Activated CD8-positive, alpha-beta memory T cell treated with anti-CD3 and anti-CD28 coated beads, Interleukin-2, amount 50 U/mL, for 24 hours (primary cell): Measurements from ENCODE around the gene TMEM238L.

Experiments used
- DNase-seq: peaks from one replicate; pipeline ENCODE4 v3.0.0-alpha.2; 2020; ENCODE audit errors: extremely low read depth

Gene TMEM238L

DNA sequence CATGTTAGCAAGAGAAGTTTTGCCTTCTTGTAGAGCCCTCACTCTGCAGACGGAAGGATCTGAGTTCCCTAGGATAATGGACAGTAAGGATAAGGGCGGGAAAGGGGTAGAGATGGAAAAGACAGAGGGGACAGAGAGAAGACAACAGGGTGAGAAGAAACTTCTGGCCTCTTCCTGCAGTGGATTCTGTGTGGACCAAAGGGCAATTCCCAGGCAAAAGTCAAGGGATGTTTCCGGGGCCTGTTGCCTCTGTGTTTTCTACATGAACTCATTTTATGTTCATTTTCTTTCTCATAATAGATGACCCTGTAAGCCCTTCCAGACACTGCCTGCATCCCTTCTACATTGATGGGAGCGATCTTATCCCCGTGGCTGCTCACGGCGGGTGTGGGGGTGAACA lies 647 bp upstream of the TMEM238L start:
- no peak for DNase-seq

DNA sequence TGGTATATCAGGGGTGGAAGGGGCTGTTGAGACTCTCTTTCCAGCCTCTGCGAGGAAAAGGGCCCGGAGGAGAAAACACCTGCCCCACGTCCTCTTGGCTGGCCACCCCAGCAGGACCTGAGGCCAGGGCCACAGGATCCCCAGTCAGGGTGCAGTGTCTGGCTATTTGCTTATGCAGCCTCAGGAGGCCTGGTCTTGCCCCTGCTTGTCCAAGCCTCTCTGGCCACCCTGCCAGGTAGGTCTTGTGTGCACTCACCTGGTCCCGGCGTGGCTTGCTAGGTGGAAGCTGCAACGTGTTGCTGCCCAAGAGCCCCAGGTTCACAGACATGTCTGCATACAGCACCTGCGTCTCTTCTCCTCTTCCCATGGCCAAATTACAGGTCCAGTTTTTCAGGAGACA lies 549 bp downstream of the TMEM238L start:
- no peak for DNase-seq

- no peak for DNase-seq
Measured at GRCh38 chr17:10802496-10803284, 1.2 kb downstream of the TMEM238L start.

- DNase-seq: no peak
Measured at GRCh38 chr17:10799407-10799806, 4.5 kb downstream of the TMEM238L start.

DNA sequence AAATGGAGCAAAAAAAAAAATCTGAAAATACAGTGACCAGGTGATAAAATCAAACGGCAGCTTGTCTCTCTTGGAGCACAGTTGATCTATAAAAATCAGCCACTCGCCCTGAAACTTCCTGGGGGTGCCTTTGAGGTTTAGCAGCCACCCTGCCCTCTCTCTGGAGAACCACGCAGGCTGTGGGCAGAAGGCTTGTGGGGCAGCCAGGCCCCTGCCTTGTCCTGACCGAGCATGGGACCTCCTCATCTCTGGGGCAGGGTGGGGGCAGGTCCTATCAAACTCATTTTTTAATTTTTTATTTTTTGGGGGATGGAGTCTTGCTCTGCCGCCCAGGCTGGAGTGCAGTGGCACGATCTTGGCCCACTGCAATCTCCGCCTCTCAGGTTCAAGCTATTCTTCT lies 5.0 kb downstream of the TMEM238L start:
- DNase-seq: no peak

DNA sequence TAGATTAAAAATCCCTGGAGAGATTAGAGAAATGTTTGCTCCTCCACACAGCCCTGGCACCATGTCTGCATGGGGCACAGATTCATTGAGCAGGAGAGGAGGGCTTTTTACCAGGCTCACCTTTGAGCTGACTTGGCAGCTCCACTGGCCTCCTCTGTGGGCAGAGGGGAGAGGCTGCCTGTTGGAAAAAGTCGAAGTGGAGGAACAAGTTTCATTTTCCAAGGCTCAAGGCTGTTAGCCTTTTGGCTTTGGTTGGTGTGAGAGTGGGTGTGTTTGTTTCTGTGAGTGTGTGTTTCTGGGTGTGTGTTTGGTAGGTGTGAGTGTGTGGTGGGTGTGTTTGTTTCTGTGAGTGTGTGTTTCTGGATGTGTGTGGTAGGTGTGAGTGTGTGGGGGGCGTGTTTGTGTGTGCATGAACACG lies 5.6 kb downstream of the TMEM238L start:
- DNase-seq: no peak

GRCh38 chr17:10797476-10798328 lies 6.2 kb downstream of the TMEM238L start:
- DNase-seq: no peak

- DNase-seq: no peak
Measured at GRCh38 chr17:10793816-10794215, 10.1 kb downstream of the TMEM238L start.

GRCh38 chr17:10793256-10793655 lies 10.6 kb downstream of the TMEM238L start:
- DNase-seq: no peak

GRCh38 chr17:10792151-10792550 lies 11.7 kb downstream of the TMEM238L start:
- no peak for DNase-seq

DNA sequence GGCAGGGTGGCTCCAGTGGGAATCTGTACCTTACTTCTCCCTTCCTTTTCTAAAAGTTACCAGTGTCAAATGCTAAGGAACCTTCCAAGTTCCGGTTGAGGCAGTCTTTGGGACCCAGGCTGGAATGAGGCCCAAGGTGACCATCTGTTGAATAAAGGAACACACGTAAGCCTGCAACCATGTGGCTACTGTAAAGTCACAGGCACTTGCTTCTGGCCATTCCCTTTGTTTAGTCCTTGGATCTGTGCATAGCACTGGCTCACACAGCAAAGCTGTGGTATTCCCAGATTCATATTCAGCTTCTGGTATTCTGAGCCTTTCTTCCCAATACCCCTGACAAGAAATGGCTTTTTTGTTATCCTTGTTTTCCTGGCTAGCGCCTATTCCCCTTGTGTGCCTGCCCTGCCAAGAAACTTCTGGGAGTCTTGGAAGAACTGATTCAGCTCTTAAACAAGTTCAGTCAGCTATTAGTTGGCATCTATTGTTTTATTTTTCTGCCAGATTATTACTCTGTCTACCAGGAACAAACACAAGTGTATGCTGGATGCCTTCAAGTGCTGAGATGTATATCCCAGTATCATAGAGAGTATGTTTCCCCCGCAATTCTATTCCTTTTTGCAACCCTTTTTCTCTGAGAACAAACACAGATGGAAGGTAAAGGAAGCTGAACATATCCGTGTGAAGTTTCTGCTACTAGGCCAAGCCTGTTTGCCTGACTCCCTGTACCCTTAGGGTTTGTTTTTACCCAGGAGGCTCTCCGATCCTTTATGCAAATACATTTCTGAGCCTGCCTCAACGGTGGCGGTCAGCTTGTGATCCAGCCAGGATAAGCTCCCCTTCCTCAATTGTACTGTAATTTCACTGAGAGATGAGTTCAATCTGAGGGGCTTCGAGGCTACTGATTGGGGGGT lies 13.2 kb downstream of the TMEM238L start:
- no peak for DNase-seq

GRCh38 chr17:10789694-10790271 lies 14.1 kb downstream of the TMEM238L start:
- DNase-seq: no peak

- no peak for DNase-seq
Measured at GRCh38 chr17:10787306-10788045, 16.4 kb downstream of the TMEM238L start.

GRCh38 chr17:10785295-10785694 lies 18.6 kb downstream of the TMEM238L start:
- no peak for DNase-seq

DNA sequence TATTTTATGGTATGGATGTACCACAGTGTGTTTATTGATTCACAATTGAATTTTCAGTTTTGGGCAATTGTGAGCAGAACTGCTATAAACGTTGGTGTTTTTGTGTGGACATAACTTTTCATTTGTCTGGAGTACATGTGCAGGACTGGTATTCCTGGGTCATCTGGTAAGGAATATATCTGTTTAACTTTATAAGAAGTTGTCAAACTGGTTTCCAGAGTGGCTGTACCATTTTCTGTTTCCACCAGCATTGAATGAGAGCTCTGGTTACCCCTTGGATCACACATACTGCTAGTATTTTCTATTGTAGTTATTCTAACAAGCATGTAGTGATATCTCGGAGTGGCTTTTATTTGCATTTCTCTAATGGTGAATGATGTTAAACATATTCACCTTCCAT lies 24.3 kb downstream of the TMEM238L start:
- no peak for DNase-seq

GRCh38 chr17:10777890-10778289 lies 26.0 kb downstream of the TMEM238L start:
- no peak for DNase-seq

DNA sequence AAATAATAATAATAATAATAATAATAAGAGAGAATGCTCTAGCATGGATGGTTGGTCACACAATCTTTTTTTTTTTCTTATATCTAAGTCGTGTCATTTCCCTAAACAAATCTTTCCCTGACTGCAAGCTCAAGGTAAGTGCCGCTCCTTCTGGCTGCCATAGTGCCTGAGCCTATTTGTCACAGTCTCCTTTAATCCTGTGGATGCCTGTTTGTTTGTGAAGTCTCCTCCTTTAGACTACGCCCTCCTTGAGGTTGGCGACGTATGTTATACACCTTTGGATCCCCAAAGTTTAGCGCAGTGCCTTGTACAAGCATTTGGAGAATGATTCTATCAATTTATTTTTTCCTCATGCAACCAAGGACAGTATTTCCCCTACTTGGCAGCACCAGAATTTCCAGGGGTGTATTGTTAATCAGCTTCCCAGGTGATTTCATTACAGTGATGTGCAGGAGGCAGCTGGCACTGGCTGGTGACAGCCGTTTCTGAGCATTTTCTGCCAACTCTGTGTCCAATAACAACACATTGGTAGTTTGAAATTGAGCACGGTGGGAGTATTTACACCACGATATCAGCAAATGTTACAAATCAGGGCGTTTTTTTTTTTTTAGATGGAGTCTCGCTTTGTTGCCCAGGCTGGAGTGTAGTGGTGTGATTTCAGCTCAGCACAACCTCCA lies 26.6 kb downstream of the TMEM238L start:
- no peak for DNase-seq

DNA sequence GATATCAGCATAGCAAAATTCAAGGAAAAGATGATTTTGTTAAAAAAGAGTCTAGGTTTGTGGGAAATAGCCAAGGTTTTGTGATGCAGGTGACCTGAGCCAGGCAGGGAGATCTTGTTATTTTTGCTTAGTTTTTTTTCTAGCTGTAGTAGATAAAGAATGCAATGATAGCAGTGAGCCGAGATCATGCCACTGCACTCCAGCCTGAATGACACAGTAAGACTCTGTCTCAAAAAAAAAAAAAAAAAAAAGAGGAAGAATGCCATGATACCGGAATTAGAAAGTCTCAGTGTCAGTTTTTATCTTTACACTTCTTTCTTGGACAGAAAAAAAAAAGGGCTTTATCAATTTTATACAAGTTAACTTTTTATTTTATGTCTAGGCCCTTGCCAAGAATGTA lies 27.5 kb downstream of the TMEM238L start:
- DNase-seq: no peak

DNA sequence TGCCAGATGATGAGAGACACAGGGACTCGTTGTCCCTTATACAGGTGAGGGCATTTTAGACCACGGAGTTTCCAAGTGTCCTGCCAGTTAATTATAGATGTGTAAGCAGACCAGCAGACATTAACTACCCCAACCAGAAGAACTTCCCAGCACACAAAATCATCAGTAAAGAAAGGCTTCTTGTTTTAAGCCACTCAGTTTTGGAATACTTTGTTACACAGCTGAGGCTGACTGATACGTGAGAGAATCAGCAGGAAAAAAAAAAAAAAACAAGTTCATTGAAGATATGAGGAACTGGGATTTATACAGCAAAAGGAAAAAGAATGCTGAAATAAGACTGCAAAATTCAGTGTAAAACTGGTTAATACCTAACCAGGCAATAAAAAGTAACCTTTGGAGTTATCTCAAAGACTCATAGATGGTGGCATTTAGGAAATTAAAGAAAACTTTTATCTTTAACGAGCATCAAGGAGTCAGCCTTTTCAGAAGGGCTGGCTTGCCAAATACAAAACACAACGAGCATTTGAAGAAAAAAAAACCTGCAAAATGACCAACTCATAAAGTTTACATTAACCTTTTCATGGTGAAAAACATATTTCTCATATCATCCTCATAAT lies 28.1 kb downstream of the TMEM238L start:
- no peak for DNase-seq

DNA sequence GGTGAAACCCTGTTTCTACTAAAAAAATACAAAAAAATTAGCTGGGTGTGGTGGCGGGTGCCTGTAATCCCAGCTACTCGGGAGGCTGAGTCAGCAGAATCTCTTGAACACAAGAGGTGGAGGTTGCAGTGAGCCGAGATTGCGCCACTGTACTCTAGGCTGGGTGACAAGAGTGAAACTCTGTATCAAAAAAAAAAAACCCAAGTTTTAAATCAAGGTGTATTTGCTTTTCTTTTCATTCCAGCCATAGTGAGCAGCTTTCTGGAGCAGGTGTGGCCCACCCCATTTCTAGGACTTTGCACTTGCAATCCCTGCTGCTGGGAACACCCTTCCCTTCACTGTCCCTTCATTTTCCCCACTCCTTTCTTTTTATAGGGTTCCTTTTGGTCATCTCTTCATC lies 28.8 kb downstream of the TMEM238L start:
- DNase-seq: no peak
